HT-29 (cell line): ENCODE data around the gene LAMA2. TPM values are rescaled to one million over a fixed set of nuclear protein-coding genes. Genes with fewer than 3 reads are reported as not detected.

Experiments
- DNase-seq: peaks from one replicate; pipeline ENCODE4 v3.0.0-alpha.2; 2015; ENCODE audit warnings: low spot score
- total RNA-seq: library from RNA; depleted of rRNA; stranded (reverse); fragments of >200 nt; shearing (Covaris generic); gene quantifications from 2 replicates; pipeline ENCODE4 v1.2.3, GENCODE V29; 2014

LAMA2 gene
- total RNA-seq, 1 experiment from 2014 or later: 0.08 TPM

DNA sequence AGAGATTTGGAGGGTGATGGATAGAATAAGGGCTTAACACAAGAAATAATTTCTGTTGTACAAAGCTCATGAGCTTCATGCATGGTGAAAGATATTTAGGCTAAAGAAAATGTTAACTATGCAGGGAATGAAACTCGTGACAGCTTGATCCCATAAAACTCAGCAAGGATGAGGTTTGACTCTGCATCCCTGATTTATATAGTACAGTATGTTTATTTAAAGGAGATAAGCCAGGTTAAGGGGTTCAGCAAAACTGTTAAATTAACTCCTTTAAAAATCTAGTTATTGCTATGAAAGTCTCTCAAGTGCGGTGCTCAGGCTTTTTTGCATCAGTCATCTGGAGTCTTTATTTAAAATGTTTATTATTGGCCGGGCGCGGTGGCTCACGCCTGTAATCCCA, 326.4 kb downstream of the LAMA2 start:
- DNase-seq: no peak

DNA sequence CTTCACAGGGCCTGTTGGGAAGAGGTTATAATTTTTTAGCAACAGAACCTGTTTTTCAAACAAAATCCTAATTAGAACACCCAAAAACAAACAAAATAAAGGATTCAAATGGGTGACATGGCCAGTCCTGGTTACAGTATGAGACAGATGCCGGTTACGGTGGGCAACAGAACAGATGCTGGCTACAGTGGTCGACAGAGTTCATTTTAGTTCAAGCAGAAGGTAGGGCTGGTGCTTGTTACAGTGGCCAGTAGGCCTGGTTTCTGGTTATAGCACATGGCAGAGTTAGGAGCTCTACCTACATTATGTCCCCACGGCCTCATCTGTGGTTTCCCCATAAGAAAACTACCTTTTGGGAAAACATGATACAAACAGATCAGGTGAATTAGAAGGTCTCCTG, 327.7 kb downstream of the LAMA2 start:
- no peak for DNase-seq

DNA sequence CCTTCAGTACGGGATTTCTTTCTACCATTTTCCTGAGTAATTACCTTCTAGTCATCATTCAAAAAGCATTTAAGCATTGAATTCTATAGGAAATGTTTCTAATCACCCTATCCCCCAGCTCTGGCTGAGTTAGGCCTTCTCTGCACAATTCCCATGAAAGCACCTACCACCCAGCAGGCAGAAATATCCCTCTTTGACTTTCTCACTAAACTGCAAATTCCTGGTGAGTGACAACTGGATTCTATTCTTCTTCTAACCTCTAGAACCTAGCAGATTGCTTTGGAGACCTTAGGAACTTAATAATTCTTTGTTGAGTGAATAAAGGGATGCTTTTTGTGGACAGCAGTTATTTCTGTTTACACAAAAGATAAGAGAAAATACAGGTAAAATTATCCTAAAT, 328.7 kb downstream of the LAMA2 start:
- DNase-seq: no peak

DNA sequence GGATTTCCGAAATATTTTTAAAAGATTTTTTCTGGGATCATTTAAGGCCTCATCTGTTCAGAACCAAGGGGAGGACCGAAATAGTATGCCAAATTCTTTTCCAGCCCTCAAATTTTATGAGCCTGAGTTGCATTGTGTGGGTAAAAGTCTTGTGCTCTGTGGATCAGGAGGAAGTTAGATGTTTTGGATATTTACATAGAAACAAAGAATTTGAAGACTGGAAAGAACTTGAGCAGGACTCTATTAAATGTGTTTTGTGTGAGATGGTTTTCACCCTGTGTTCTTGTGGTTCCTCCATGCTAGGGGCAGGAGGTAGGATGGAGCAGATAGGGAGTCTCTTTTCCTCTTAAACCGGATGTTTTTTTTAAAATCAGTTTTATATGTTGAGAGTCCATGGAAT, 329.1 kb downstream of the LAMA2 start:
- DNase-seq: no peak

DNA sequence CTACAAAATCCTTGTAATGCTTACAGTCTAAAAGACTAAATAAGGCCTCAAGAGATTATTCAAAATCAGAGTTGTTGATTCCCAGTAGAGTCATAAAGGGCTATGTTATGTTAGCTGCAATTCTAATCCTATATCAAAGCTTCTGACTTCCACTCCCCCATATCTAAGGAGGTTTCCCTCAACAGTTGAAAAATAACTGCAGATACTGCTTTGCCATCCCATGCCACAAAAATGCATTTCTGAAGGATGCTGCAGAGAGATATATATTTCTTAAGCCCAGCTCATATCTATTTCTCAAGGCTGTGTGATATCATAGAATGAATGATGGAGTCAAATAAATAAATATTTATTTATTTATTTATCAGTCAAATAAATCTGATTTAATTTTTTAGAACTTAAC, 332.3 kb downstream of the LAMA2 start:
- no peak for DNase-seq

DNA sequence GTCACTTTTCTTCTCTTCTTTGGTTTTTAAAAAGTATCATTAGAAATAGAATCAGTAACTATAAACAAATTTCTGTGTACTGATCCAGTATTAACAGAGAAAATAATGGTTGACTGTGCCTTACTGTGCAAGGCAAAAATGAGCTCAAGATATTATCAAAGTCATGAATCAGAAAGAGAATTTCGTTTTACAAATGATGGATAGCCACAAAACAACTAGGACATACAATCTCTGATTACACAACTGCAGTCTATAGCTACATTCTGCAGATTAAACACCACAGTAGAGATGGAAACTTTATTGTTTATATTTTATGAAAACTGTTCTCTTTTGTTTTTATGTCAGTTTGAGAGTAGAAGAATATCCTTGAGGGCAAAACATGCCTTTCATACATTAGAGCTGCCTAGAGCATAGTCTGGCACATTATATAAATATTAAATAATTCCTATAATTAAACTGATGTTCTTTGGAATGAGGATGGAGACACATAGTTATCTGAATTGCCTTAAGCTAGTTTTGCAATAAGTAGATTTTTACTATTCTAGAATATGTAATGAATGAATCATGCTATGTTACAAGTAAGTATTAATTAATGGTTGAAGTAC, 333.1 kb downstream of the LAMA2 start:
- DNase-seq: no peak

DNA sequence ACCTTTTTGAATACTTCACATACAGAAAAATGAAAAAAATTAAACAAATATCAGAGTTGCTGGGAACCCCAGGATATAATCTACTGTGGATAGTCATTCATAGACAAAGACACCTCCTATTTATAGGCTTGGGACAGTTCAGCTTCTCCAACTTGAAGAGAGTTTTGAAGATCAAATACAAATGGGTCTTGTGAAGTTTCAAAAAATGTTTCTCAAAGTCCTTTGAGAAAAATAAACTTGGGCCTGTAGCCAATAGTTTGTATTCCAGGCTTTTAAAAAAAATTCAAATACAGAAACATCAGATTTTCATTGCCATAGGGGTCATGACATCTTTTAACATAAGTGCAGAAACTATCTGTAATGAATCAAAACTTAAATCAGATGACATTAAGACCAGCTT, 334.8 kb downstream of the LAMA2 start:
- no peak for DNase-seq

DNA sequence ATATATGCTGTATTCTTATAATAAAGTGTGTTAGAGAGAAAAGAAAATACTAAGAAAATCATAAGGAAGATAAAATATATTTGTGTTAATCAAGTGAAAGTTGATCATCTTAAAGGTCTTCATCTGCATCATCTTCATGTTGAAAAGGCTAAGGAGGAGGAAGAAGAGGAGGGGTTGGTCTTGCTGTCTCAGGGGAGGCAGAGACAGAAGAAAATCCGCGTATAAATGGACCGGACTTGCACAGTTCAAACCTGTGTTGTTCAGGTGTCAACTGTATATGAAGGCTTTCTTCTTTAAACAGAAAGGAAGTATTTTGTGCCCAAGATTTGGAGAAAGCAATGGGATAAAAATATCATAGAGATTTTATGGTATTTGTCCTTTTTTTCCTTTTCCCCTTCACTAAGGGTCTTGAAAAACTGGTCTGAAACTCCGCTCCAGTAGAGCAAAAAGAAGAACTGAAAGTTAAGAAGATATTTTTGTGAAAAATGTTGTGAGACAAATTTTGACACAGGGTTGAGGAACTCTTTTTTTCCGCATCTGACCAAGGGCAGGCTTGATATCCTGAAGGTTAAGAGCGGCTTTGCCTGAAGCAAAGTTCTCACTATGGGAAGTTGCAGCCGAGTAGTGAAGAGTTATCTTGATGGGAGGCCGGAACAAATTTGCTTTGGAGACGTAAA, 350.7 kb downstream of the LAMA2 start:
- DNase-seq: no peak

DNA sequence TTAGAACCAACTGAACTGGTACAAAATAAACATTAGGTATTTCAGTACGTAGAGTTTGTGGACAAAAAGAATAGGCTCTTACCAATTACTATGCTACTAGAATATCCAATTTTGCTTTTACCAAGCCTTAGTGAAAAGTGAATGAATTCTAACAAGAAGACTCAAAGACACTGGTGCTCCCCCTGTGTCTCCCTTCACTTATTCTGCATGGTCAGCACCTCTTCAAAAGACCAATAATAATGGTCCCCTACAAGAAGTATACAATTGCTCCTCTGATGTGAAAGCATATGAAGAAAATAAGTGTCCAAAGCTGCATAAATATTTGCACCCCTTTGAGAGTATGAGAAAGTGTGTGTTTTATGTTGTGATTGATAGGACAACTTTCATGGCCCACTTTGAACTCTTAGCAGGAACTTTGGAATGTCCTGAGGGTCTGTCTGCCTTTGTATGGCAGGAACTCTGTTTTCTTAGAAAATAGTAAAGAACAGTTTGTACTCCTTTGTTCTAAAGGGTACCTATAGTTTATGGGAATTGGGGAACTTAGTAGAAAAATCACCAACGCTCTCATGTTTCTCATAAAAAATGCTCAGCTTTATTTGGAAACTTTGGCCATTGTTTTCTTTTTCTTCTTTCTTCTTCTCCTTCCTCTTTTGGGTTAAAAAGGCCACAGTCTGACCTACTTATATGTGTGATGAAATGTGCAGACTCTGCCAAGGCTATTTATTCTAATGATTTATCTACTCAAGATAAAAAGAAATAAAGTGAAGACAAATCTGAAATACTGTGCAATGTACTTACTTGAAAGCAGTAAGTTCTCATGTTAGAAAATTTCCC, 352.4 kb downstream of the LAMA2 start:
- no peak for DNase-seq

DNA sequence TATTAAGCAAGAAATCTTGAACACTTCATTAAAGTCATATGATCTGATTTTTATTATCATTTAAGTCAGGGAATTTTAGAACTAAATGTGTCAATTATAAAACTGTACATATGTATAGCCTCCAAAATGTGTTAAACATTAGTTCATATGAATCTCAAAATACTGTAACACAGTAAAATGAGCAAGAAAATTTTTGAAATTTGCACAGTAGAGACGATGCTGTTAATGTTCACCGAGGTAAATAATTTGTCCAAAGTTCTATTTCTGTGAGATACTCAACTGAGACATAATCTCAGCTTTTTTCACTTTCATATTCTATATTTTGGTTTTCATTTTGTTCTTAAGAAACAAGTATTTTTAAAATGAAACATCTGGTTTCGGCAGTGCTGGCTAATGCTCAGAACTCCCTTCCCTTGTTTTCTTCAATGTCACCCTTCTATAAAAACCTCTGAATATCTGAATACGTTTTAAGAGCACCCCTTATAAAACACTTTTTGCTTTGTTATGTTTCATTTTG, 353.1 kb downstream of the LAMA2 start:
- DNase-seq: no peak

DNA sequence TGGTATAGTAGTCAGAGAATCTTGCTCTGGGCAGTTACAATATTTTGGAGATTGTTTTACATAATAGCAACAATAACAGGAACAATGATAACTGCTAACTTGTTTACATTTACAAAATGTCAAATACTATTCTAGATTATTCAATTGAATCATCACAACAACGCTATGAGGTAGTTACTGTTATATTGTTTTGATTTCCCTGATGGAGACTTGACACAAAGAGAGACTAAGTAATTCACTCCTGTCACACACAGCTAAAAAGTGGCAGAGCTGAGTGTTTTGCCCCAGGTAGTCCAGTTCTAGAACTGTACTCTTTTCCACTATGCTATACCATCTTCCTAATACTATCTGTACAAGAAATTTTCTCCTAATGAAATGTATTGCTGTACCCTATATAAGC, 356.1 kb downstream of the LAMA2 start:
- DNase-seq: no peak

DNA sequence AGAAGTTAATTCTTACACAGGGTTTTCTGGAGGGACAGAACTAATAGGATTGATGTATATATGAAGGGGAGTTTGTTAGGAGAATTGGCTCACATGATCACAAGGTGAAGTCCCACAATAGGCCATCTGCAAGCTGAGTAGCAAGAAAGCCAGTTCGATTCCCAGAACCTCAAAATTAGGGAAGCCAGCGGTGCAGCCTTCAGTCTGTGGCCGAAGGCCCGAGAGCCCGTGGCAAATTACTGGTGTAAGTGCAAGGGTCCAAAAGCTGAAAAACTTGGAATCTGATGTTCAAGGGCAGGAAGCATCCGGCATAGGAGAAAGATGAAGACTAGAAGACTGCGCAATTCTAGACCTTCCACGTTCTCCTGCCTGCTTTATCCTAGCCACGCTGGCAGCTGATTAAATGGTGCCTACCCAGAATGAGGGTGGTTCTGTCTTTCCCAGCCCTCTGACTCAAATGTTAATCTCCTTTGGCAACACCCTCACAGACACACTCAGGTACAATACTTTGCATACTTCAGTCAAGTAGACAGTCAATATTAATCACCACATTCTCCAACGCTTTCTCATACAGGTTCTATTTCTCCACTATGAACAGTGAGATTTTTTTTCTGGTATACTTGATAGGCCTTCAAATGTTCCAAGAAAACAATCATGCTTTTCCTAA, 357.0 kb downstream of the LAMA2 start:
- DNase-seq: no peak

DNA sequence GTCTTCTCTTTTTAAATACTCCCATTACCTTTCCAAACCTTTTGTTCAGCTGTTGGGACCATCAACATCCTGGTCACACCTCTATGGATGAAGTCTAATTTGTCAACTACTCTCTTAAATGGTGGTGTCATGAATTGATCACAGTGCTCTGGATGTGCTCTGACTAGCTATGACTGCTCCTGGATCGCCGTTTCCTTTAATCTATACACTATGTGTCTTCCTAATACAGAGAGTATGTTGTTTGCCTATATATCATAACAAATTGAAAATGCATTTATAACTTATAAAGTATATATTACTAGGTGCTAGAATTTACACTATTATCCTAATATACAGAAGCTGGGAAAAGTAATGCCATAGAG, 357.5 kb downstream of the LAMA2 start:
- no peak for DNase-seq

DNA sequence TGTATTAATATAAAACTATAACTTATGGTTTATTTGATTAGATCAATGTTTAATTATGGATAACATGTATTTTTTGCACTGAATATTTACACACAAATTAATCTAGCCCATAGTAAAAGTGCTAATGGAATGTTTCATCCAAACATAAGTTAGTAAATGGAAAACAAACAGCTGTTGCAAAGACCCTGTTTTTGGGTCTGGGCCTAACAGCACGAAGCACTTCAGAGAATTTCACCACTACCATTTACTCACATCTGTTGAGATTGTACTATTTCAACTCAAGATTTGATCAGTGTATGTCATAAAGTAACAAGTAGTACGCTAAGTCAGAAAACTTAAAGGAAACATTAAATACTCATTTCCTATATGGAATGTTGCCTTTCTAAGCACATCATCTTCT, 359.6 kb downstream of the LAMA2 start:
- DNase-seq: no peak

DNA sequence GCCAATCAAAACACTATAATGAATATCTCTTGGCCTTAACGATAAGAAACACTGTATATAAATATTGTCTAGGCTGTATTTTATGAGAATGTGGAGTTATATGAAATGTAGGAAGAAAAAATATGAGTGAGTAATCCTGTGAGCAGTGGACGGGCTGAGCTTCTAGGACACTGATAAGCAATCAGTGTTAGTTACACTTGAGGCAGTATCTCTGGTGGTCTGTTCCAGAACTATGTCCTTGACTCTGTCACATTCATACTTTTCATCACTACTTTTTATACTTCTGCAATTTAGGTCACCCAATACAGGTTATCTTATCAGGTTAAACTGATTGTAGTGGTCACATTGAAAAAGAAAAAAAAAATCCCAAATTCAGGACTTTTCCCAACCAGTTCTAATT, 360.4 kb downstream of the LAMA2 start:
- DNase-seq: no peak

DNA sequence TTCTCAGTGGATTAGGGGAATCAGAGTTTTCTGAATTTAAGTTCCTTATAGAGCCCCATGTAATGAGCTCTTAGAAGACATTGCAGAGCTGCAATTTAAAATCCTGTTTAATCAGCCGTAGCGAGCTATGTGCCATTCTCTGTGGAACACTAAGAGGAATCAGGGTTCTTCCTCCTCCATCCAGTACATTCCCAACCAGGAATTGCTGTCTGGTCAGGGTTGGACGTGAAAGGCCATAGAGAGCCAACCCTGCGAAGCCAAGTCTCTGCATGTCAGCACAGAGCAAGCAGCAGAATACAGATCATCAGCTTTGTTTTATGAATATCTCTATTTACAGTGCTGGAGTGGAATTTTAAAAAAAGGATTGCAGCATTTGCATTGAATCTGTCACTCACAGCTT, 366.0 kb downstream of the LAMA2 start:
- DNase-seq: no peak

DNA sequence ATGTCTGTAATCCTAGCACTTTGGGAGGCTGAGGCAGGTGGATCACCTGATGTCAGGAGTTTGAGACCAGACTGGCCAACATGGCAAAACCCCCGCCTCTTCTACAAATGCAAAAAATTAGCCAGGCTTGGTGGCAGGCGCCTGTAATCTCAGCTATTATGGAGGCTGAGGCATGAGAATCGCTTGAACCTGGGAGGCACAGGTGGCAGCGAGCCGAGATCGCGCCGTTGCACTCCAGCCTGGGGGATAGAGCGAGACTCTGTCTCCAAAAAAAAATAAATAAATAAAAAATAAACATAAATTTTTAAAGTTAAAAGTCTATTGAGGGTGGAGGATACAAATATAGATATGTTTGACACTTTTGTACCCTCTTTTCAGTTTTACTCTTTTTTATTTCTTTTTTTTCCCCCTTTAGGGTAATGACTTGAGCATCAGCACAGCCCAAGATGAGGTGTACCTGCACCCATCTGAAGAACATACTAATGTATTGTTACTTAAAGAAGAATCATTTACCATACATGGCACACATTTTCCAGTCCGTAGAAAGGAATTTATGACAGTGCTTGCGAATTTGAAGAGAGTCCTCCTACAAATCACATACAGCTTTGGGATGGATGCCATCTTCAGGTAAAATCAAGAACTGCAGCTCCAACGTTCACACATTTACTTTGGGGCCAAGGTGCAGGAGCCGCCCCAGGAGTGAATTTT, 368.9 kb downstream of the LAMA2 start:
- DNase-seq: peak; percentile 90

DNA sequence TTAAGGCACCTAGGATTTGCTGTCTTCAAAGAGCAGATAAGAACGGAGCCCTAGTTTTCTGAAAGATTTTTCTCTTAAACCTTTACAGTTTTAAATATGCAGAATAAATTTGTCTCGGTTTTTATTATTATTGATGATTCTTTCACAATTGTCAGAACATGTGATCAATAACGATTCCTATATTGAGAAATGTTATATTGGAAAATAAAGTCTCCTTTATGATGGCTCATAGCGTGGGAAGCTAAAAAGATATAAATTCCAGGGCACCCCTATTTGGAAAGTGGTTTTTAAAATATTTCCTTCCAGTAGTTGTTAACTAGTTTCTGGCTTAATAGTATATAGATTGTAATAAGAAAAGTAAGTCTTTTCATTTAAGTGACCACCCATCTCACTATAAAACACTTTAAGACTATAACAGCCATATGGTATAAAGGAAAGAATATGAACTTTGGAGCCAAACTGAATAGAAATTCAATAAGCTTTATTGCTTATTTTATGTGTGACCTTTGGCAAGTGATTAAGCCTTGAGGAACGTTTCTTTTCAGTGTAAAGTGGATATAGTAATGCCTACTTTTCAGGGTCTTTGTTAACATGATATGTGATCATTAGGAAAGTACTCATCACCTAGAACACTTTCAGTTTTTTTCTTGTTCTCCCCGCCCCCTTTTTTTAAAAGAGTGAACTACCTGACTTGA, 369.6 kb downstream of the LAMA2 start:
- DNase-seq: peak; percentile 36

DNA sequence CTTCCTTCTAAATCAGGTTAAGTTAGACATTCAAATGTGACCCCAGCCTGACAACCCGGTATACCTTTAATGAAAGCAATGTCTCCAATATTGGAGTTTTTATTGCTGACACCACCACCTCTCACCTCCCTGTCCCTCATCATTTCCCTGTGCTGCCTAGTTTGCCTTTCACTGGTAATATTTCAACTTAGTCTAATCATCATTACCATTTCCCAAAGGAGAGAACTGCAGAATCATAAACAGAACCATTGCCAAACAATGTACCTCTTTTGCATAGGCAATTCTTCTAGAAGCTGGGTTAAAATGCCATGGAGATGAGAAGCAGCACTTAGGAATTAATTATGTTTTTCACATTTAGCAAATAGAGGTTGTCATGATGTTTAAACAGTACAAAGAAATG, 370.3 kb downstream of the LAMA2 start:
- DNase-seq: no peak

DNA sequence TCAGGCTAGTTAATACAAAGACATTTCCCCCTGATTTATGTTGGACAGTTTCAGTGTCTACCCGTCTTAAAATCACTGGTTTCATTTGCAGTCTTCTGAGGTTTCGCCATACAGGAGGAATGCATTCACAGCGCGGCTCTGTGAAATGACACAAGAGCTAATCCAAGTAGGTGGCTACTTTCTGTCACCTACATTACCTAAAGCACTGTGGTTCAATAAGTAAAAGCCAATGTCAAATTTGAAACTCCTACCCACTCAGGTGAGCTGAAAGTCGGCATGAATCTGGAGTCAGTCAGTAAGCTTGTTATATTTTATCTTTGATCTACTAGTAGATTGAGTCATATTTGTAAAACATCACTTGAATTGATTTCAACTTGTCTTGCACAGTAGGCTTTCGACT, 370.8 kb downstream of the LAMA2 start:
- DNase-seq: no peak

DNA sequence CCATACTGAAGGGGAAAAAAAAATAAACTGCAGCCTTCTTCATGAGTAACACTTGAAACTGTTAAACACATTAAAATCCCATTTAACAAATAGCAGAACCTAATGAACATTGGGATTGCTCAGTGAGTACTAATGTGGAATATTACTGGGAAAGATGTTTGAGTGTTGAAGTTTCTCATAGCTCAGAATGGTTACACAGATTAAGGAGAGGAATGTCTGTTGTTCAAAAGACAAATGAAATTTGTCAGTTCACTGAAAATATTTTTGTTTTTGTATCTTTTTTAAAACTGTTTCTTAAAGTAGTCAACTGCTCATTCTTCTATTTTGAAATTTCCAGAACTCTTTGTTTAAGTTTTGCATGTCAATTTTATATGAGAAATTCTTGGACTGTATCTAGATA, 374.3 kb downstream of the LAMA2 start:
- DNase-seq: no peak
